Lung (tissue), 12 donors: Measurements from ENCODE around the gene PTPRT. TPM values are rescaled to one million over a fixed set of nuclear protein-coding genes. Genes with fewer than 3 reads are reported as not detected.

Source experiments
- ATAC-seq: fragments of 200-7000 bp; cut with Tn5 transposase; one replicate; pipeline ENCODE4 v1.9.1; 2020; ENCODE audit warnings: moderate number of reproducible peaks; ENCODE audit not compliant: insufficient read depth, low FRiP score
- DNase-seq, 3 donors: peaks; one replicate each; pipeline ENCODE4 v3.0.0-alpha.2; 2013 to 2017
- H3K27ac ChIP-seq, 2 donors: one replicate each; pipeline ENCODE4 v1.5.1; 2013; ENCODE audit warnings: mild to moderate bottlenecking in 2 of 2, moderate library complexity in 2 of 2, control low read depth in 1 of 2, inconsistent platforms in 1 of 2, low read depth in 1 of 2, low read length in 1 of 2
- H3K27me3 ChIP-seq, 3 donors: one replicate each; pipeline ENCODE4 v1.5.1; 2013; ENCODE audit warnings: low read length in 2 of 3; ENCODE audit not compliant: control insufficient read depth in 3 of 3, insufficient read depth in 3 of 3
- H3K36me3 ChIP-seq, 4 donors: one replicate each; pipeline ENCODE4 v1.5.1; 2013; ENCODE audit warnings: low read length in 4 of 4, mild to moderate bottlenecking in 1 of 4, moderate library complexity in 1 of 4; ENCODE audit not compliant: control insufficient read depth in 4 of 4, insufficient read depth in 4 of 4
- H3K4me1 ChIP-seq, 5 donors: one replicate each; pipeline ENCODE4 v1.5.1; 2013; ENCODE audit warnings: low read length in 5 of 5, mild to moderate bottlenecking in 2 of 5, moderate library complexity in 1 of 5; ENCODE audit not compliant: control insufficient read depth in 5 of 5, insufficient read depth in 5 of 5
- H3K4me3 ChIP-seq: one replicate; pipeline ENCODE4 v1.5.1; 2013; ENCODE audit warnings: mild to moderate bottlenecking, control low read depth, moderate library complexity
- H3K9ac ChIP-seq, 2 donors: one replicate each; pipeline ENCODE4 v1.5.1; 2013; ENCODE audit warnings: low read length in 2 of 2, control low read depth in 1 of 2; ENCODE audit not compliant: insufficient read depth in 1 of 2
- H3K9me3 ChIP-seq, 4 donors: one replicate each; pipeline ENCODE4 v1.5.1; 2013; ENCODE audit warnings: low read length in 3 of 4, mild to moderate bottlenecking in 1 of 4, moderate library complexity in 1 of 4; ENCODE audit not compliant: control insufficient read depth in 4 of 4, insufficient read depth in 3 of 4
- CTCF ChIP-seq: IDR thresholded peaks from 2 replicates; pipeline ENCODE4 v1.5.1; 2012; ENCODE audit warnings: mild to moderate bottlenecking; ENCODE audit errors: control extremely low read depth, extremely low read depth
- WGBS, 2 donors: extraction: QIAGEN DNeasy Blood & Tissue Kit; methylation state at CpG; one replicate each; pipeline ENCODE4 v1.1.7; 2013; 5-methylcytosine and 5-hydroxymethylcytosine counted together
- polyA plus RNA-seq, 2 donors: library from polyadenylated mRNA; stranded (reverse); fragments of 200-250 nt; gene quantifications; one replicate each; pipeline ENCODE4 v1.2.1, GENCODE V29; 2013
- total RNA-seq, 2 donors: library from RNA; depleted of rRNA in 1 of 2; stranded (reverse); fragments of >200 nt in 1 of 2; gene quantifications; one replicate each; pipeline ENCODE4 v1.2.1, GENCODE V29; 2014 to 2021
- donor health status: control.
- donor health status: control.
- donor health status: Bipolar disorder and iron deficiency.
- donor health status: healthy.
- donor health status: DM: yes; HTN: yes; CAD: no.

The PTPRT gene
- total and polyA plus RNA-seq, 4 donors: 0.37 to 13.8 (median 6.1) TPM

- Histone ChIP-seq H3K27me3 (no peaks in the 10 kb centered on the region), H3K9ac (no peak overlapping the region), H3K9me3 (peaks cover 0 to 3% (median 0%) of the 10 kb centered on the region in 4 donors), H3K4me1 (no peaks in the 10 kb centered on the region), H3K27ac (no peak overlapping the region), H3K36me3 (no peaks in the 10 kb centered on the region), H3K4me3 (no peak overlapping the region)
- TF ChIP-seq CTCF: no peak
- 79 to 87% methylated on average over 8 of the region's 8 CpGs for WGBS, 2 donors
- DNase-seq (no peak), ATAC-seq (no peak)
These were observed 489.3 kb downstream of the PTPRT start for GRCh38 chr20:42700372-42700771.

DNA sequence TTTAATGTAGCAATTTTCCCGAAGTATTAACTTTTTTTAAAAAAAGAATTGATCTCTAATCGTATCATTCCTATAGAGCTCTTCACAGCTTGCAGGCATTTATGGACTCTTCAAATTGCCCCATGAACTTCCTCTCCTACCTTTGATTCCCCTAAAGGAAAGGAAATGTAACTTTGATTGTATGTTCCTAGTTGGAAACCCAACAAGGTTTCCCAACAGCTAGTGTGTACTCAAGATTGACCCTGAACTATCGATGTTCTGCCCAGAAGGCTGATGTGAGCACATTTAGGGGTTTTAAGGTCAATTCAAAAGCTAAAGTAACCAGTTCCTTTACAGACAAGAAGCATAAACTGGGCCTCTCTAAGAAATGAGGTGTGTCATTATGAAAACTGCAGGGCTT is 491.7 kb downstream of the PTPRT start:
- no peak for ATAC-seq
- Histone ChIP-seq H3K9ac (no peak overlapping the region), H3K4me3 (no peak overlapping the region), H3K27ac (no peak overlapping the region), H3K9me3 (peaks cover 0 to 3% (median 0%) of the 10 kb centered on the region in 4 donors), H3K4me1 (no peaks in the 10 kb centered on the region), H3K36me3 (no peaks in the 10 kb centered on the region), H3K27me3 (no peaks in the 10 kb centered on the region)
- WGBS, 2 donors: 68 to 72% methylated on average over 3 of the region's 3 CpGs
- TF ChIP-seq CTCF: no peak
- no peak for DNase-seq

- Histone ChIP-seq H3K27me3 (no peaks in the 10 kb centered on the region), H3K36me3 (no peaks in the 10 kb centered on the region), H3K27ac (no peak overlapping the region), H3K4me1 (no peaks in the 10 kb centered on the region), H3K9me3 (no peaks in the 10 kb centered on the region), H3K9ac (no peak overlapping the region), H3K4me3 (no peak overlapping the region)
- 83 to 88% methylated on average over 7 of the region's 7 CpGs for WGBS, 2 donors
- DNase-seq (no peak), ATAC-seq (no peak)
- no peak for TF ChIP-seq CTCF
These were observed 498.8 kb downstream of the PTPRT start for GRCh38 chr20:42690842-42691437.

DNA sequence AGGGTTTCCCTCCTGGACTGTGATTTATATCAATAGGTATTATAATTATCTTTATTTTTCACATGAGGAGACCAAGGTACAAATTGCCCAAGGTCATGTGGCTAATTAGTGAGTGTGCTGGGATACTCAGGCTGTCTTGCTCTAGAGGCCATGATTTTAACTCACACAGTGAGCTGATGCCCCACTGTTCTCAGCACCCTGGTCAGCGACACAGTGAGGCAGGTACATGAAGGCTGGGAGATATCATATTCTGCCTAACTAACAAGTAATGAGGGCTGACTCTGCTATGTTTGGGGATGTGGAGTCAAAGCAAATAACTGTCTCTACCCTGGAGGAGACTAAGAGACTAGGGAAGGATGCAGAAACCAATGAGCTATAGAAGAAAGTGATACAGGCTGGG is 501.1 kb downstream of the PTPRT start:
- 38 to 44% methylated on average over 1 of the region's 1 CpG for WGBS, 2 donors
- TF ChIP-seq CTCF: no peak
- DNase-seq (peak; percentile 21 to 66 (median 57)), ATAC-seq (no peak)
- no peak overlapping the region for H3K9ac ChIP-seq
- no peaks in the 10 kb centered on the region for H3K9me3 ChIP-seq
- no peaks in the 10 kb centered on the region for H3K27me3 ChIP-seq
- no peaks in the 10 kb centered on the region for H3K4me1 ChIP-seq
- H3K27ac ChIP-seq: no peak overlapping the region
- no peak overlapping the region for H3K4me3 ChIP-seq
- H3K36me3 ChIP-seq: no peaks in the 10 kb centered on the region
